ENCODE data around the gene KLF17.

The KLF17 gene

DNA sequence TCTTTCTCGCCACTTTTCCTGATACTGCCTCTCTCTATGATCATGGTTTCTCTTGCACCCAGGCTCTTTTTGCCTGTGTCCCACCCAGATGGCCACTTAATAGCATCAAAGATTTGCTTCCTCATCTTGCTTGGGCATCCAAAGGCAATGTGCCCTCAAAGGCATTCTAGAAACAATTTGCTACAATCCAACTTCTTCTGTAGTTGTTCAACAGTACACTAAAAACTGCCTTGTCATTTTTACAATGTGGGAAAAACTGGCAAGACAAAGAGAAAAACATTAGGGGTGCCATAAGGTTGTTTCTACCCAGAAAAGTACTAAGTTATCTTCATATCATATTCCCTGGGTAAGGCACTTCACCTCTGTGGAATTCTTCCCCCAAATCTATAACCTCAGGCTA is 39.3 kb downstream of the KLF17 start:
- DNase-seq = no peak

DNA sequence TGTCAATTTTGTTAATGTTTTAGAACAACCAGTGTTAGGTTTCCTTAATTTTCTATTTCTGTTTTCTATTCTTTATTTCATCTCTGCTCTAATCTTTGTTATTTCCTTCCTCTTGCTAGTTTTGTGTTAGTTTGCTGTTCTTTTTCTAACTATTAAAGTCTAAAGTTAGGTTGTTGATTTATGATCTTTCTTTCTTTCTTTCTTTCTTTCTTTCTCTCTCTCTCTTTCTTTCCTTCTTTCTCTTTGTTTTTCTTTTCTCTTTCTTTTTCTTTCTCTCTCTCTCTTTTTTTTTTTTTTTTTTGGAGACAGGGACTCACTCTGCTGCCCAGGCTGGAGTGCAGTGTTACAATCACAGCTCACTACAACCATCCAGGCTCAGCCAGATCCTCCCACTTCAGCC is 40.2 kb downstream of the KLF17 start:
- DNase-seq = no peak

DNA sequence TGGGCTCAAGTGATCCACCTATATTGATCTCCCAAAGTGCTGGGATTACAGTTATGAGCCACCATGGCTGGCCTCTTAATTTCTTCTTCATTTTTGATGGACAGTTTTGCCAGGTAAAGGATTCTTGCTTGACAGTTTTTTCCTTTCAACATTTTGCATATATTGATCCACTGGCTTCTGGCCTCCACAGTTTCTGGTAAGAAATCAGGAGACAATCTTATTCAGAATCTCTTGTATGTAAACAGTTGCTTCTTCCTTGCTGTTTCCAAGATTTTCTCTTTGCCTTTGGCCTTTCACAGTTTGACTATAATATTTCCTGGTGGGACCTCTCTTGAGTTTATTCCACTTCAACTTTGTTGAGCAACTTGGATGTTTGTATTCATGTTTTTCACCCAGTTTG is 42.9 kb downstream of the KLF17 start:
- DNase-seq = no peak

DNA sequence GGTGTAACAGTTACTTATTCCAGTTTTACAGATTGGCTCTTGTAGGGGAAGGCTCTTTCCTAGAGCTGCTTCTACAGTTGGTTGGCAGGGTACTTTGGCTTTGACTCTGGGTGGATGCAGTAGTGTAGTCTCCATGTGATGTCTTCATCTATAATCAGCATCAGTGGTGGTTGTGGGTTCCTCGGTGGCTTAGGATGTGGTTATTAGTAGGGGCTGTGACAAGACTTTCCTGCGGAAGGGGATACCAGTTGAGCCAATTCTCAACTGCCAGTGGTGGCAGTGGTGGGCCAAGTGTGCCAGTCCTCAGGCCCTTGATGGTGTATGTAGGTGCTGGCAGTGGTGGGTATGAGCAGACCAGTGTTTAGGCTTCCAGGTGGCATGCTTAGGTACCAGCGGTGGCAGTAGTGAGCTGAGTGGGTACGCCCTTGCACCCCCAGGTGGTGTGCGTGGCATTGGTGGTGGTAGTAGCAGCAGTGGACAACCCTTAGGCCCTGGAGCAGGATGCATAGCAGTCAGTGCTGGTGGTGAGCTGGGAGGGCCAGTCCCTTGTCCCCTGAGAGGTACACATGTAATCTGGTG is 50.0 kb downstream of the KLF17 start:
- DNase-seq = no peak

DNA sequence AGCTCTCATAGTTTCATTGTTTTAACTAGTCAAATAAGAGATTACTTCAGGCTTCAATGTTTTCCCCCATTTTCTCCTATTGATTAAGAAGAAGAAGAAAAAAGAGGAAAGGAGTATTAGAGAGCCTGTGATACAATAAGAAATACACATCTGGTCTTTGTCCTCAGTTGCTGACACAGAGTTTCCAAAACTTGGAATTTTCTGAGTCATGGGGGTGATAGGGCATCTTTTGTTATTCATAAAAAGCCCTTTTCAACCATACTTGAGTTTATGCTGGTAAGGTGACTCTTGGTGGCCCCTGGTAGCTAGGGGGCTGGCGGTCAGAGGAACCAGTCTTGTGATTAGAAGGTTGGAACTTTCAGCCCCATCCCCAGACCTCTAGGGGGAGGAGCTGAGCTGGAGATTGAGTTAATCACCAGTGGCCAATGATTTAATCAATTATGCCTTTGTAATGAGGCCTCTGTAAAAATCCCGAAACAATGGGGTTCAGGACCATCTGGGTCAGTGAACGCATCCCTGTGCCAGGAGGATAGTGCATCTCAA is 51.7 kb downstream of the KLF17 start:
- DNase-seq = no peak

DNA sequence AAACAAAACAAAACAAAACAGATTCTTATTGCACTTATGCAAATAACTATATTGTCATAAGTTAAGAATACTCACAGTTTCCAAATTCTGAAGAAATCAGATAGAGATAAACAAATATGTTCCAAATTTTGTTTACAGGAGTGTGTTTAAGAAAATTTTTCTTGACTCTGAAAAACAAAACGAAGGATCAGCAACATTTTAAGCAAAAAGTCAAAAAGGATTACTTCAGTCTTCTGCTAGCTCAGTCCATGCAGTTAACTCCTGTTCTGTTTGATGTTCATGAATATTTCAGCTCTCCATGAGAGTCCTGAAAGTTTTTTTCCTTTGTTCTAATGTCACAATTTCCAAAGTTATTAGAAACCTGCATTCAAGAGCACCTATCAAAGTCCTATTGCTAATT is 56.0 kb downstream of the KLF17 start:
- DNase-seq = no peak
